Measurements from ENCODE around the gene DNAJC27. TPM values are rescaled to one million over a fixed set of nuclear protein-coding genes. Genes with fewer than 3 reads are reported as not detected.

The DNAJC27 gene
- total and polyA plus RNA-seq, 9 of the 15 experiments (the other 6 are each of a cell fraction or from before 2014, with no cell fraction given): 0.53 to 5.9 (median 3.0) TPM

GRCh38 chr2:25009954-25010353 is 38.2 kb upstream of the DNAJC27 start:
- ATAC-seq: peak; percentile 62
- CTCF ChIA-PET (ENCODE audit: low intra/inter-chr PET ratio): no interaction called here
- H3K79me2 ChIP-seq (ENCODE audit: control insufficient read depth, insufficient read depth, low read length): no peaks in the 10 kb centered on the region
- H2AFZ ChIP-seq (ENCODE audit: low read depth, low read length): no peak overlapping the region
- peaks cover 14 to 28% of the 10 kb centered on the region in 2 experiments for H3K27me3 ChIP-seq (ENCODE audit: control insufficient read depth in 2 of 2, insufficient read depth in 2 of 2, low read length in 2 of 2)
- H3K9me3 ChIP-seq (replicated peaks; ENCODE audit: control insufficient read depth, insufficient read depth, low read depth, low read length): no peaks in the 10 kb centered on the region
- H3K36me3 ChIP-seq (ENCODE audit: control insufficient read depth, insufficient read depth, low read length): no peaks in the 10 kb centered on the region
- no peak for FAIRE-seq
- no peak overlapping the region for H3K9ac ChIP-seq (ENCODE audit: insufficient read depth in 1 of 2, low read depth in 2 of 2, low read length in 2 of 2)
- in situ Hi-C loops (cut with MboI): no loop called here
- intact Hi-C loops (cut with micrococcal nuclease): no loop called here
- no peak overlapping the region for H3K27ac ChIP-seq (ENCODE audit: extremely low read depth, low read depth, low read length)
- BruUV-seq (replicated peaks): no TSS peak
- no peaks in the 10 kb centered on the region; the same call in 1 of the 2 replicates for H4K20me1 ChIP-seq (replicated peaks; ENCODE audit: control insufficient read depth, insufficient read depth, low read length)
- DNase-seq (ENCODE audit: extremely low read depth in 1 of 4, low spot score in 3 of 4): no peak
- H3K4me3 ChIP-seq: no peak overlapping the region
- POLR2A ChIA-PET: interaction anchor here (0.6 to 1.1 kb wide), 3 partner anchors 8 to 276 kb away, joined by 3 to 7 read pairs (median 3); no protein-coding TSS in a partner anchor
- H3K9me1 ChIP-seq (ENCODE audit: control insufficient read depth, insufficient read depth, low read length): no peaks in the 10 kb centered on the region
- 2% methylated on average over 11 of the region's 11 CpGs for WGBS (ENCODE audit: insufficient coverage, low coverage, missing lambda C conversion rate)
- H3K4me1 ChIP-seq (replicated peaks in 1 of 2; ENCODE audit: control insufficient read depth in 2 of 2, insufficient read depth in 2 of 2, low read length in 2 of 2): no peaks in the 10 kb centered on the region; a peak in 1 of 5 replicates
- no peak overlapping the region for H3K4me2 ChIP-seq (ENCODE audit: insufficient read depth, low read length)
- 0 out of 2 replicates have a peak, but pooled peaks have one; percentile 5 for TF ChIP-seq JUND (IDR thresholded peaks at IDR 0.05; ENCODE audit: borderline replicate concordance, low read depth, low read length)
- TF ChIP-seq JUND (tag; IDR thresholded peaks at IDR 0.05; ENCODE audit: borderline replicate concordance, low read depth, low read length): no peak
- no peak for TF ChIP-seq KDM2B (CRISPR knock-in tag; IDR thresholded peaks at IDR 0.05)
- no peak for TF ChIP-seq PBX2 (CRISPR knock-in tag; IDR thresholded peaks at IDR 0.05; ENCODE audit: low read depth)
- TF ChIP-seq PBX2 (tag; conservative IDR thresholded peaks at IDR 0.05; ENCODE audit: low read depth): peak; percentile 62; the same call in 1 of the 2 replicates
- no peak for TF ChIP-seq IFI16 (CRISPR knock-in tag; IDR thresholded peaks at IDR 0.05)
- TF ChIP-seq NONO (IDR thresholded peaks at IDR 0.05; ENCODE audit: low read depth in 2 of 2, low read length in 1 of 2): no peak
- TF ChIP-seq ZKSCAN3 (CRISPR knock-in tag; IDR thresholded peaks at IDR 0.05): no peak
- TF ChIP-seq ZNF717 (CRISPR knock-in tag; IDR thresholded peaks at IDR 0.05): no peak
- no peak for TF ChIP-seq PREB (CRISPR knock-in tag; IDR thresholded peaks at IDR 0.05)
- TF ChIP-seq ATF3 (IDR thresholded peaks at IDR 0.05): peak; percentile 36; the same call in 1 of the 2 replicates
- no peak for TF ChIP-seq ATF3 (CRISPR knock-in tag; conservative IDR thresholded peaks at IDR 0.05)
- TF ChIP-seq ZC3H11A (IDR thresholded peaks at IDR 0.05; ENCODE audit: low read depth, low read length): no peak
- TF ChIP-seq ARHGAP35 (IDR thresholded peaks at IDR 0.05; ENCODE audit: partially characterized antibody): no peak
- no peak for TF ChIP-seq MYC (IDR thresholded peaks at IDR 0.05; ENCODE audit: low read depth, low read length)
- no peak for TF ChIP-seq MYC (CRISPR knock-in tag; IDR thresholded peaks at IDR 0.05; ENCODE audit: borderline replicate concordance, low read depth)
- TF ChIP-seq ZC3H8 (IDR thresholded peaks at IDR 0.05): no peak
- TF ChIP-seq ZBTB9 (CRISPR knock-in tag; IDR thresholded peaks at IDR 0.05): no peak

Measured in K562 (cell line).